Natural killer cell (primary cell): Measurements from ENCODE around the gene PAAF1. TPM values are rescaled to one million over a fixed set of nuclear protein-coding genes. Genes with fewer than 3 reads are reported as not detected.

Experiments used
- ATAC-seq, 3 donors: fragments of 150-1000 bp in 2 of 3; fragments of 200-7000 bp in 1 of 3; cut with Tn5 transposase; 1 replicate in 1 of 3; 2 replicates in 2 of 3; pipeline ENCODE4 v1.10.0; 2021; ENCODE audit warnings: mild to moderate bottlenecking in 2 of 3, moderate library complexity in 2 of 3
- DNase-seq, 2 donors: peaks; one replicate each; pipeline versions ENCODE4 v3.0.0 to v3.0.0-alpha.2; 2013 to 2021; ENCODE audit warnings: mixed read lengths in 1 of 2
- H3K27ac ChIP-seq: one replicate; pipeline ENCODE4 v1.5.1; 2013; ENCODE audit warnings: mild to moderate bottlenecking, low read length
- H3K27me3 ChIP-seq: one replicate; pipeline ENCODE4 v1.6.1; 2013; ENCODE audit warnings: low read length; ENCODE audit not compliant: control insufficient read depth, insufficient read depth
- H3K36me3 ChIP-seq: one replicate; pipeline ENCODE4 v1.6.1; 2013; ENCODE audit warnings: low read length; ENCODE audit not compliant: control insufficient read depth, insufficient read depth
- H3K4me1 ChIP-seq: one replicate; pipeline ENCODE4 v1.6.1; 2013; ENCODE audit warnings: low read length; ENCODE audit not compliant: control insufficient read depth, insufficient read depth
- H3K4me3 ChIP-seq: one replicate; pipeline ENCODE4 v1.5.1; 2013; ENCODE audit warnings: low read length
- H3K9me3 ChIP-seq: one replicate; pipeline ENCODE4 v1.6.1; 2013; ENCODE audit warnings: low read length; ENCODE audit not compliant: control insufficient read depth, insufficient read depth
- H3K27ac Mint-ChIP-seq, 2 donors: one replicate each; pipeline ENCODE4 v1.8.0; 2022; ENCODE audit warnings: mild to moderate bottlenecking in 2 of 2, mixed read lengths in 2 of 2, moderate library complexity in 1 of 2
- H3K27me3 Mint-ChIP-seq, 2 donors: one replicate each; pipeline ENCODE4 v1.8.0; 2022; ENCODE audit warnings: low read depth in 2 of 2, mixed read lengths in 2 of 2
- H3K36me3 Mint-ChIP-seq: one replicate; pipeline ENCODE4 v1.8.0; 2022; ENCODE audit warnings: mixed read lengths
- H3K4me1 Mint-ChIP-seq, 2 donors: one replicate each; pipeline ENCODE4 v1.8.0; 2022; ENCODE audit warnings: mixed read lengths in 2 of 2
- H3K4me3 Mint-ChIP-seq: one replicate; pipeline ENCODE4 v1.8.0; 2022; ENCODE audit warnings: mild to moderate bottlenecking, moderate library complexity, mixed read lengths
- H3K9me3 Mint-ChIP-seq, 2 donors: one replicate each; pipeline ENCODE4 v1.8.0; 2022; ENCODE audit warnings: mixed read lengths in 2 of 2
- WGBS: methylation state at CpG from one replicate; pipeline ENCODE4 v1.1.7; 2013; ENCODE audit warnings: missing lambda C conversion rate; ENCODE audit not compliant: insufficient coverage; 5-methylcytosine and 5-hydroxymethylcytosine counted together
- intact Hi-C: fragments of 100-400 bp; cut with micrococcal nuclease; formaldehyde crosslinking; loops from one replicate; pipeline ENCODE4 v1.14.2; 2022
- total RNA-seq, 4 donors: library from RNA; stranded (reverse); fragments of 120-200 nt in 1 of 4; gene quantifications; one replicate each; pipeline versions ENCODE4 v1.2.3 to v1.2.4, GENCODE V29; 2013 to 2022
- TF ChIP-seq, protein P1 (sequence below): fragments of 200-600 bp; IDR thresholded peaks from one replicate; pipeline ENCODE4 v1.8.0; 2022; ENCODE audit warnings: antibody characterized with exemption

The PAAF1 gene
- total RNA-seq, 3 donors from 2014 or later (not counting 1 experiment from before 2014, with no cell fraction given): 12.0 to 14.9 (median 13.7) TPM

GRCh38 chr11:73912026-73912425 is 35.2 kb downstream of the PAAF1 start:
- no peaks in the 10 kb centered on the region for H3K27me3 Mint-ChIP-seq
- no peak overlapping the region for H3K4me3 Mint-ChIP-seq
- DNase-seq (no peak), ATAC-seq (no peak)
- intact Hi-C loops: no loop called here
- H3K9me3 ChIP-seq: no peaks in the 10 kb centered on the region
- peaks cover 14% of the 10 kb centered on the region for H3K36me3 Mint-ChIP-seq
- 96% methylated on average over 2 of the region's 2 CpGs for WGBS
- no peak overlapping the region for H3K4me3 ChIP-seq
- no peaks in the 10 kb centered on the region for H3K27me3 ChIP-seq
- H3K27ac Mint-ChIP-seq: no peak overlapping the region
- no peaks in the 10 kb centered on the region for H3K4me1 ChIP-seq
- TF ChIP-seq, protein P1, sequence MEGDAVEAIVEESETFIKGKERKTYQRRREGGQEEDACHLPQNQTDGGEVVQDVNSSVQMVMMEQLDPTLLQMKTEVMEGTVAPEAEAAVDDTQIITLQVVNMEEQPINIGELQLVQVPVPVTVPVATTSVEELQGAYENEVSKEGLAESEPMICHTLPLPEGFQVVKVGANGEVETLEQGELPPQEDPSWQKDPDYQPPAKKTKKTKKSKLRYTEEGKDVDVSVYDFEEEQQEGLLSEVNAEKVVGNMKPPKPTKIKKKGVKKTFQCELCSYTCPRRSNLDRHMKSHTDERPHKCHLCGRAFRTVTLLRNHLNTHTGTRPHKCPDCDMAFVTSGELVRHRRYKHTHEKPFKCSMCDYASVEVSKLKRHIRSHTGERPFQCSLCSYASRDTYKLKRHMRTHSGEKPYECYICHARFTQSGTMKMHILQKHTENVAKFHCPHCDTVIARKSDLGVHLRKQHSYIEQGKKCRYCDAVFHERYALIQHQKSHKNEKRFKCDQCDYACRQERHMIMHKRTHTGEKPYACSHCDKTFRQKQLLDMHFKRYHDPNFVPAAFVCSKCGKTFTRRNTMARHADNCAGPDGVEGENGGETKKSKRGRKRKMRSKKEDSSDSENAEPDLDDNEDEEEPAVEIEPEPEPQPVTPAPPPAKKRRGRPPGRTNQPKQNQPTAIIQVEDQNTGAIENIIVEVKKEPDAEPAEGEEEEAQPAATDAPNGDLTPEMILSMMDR: no peak
- no peaks in the 10 kb centered on the region for H3K9me3 Mint-ChIP-seq
- H3K36me3 ChIP-seq: peaks cover 52% of the 10 kb centered on the region
- H3K27ac ChIP-seq: no peak overlapping the region
- no peaks in the 10 kb centered on the region for H3K4me1 Mint-ChIP-seq

DNA sequence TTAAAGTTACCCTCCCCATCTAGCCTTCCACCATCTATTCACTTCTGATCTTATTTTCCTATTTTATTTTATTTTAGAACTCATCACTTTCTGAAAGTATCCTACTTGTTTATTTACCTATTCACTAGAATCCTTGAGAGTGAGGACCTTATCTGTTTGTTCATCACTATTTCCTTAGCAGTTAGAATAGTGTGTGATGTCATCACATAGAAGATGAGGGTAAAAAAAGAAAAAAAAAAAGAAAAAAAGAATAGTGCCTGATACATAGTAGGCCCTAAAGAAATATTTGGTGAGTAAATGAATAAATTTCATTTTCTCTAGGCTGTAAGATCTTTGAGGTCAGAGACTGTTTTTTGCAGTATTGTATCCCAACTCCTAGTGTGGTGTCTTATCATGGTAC is 36.7 kb downstream of the PAAF1 start:
- H3K27me3 ChIP-seq: no peaks in the 10 kb centered on the region
- H3K27ac ChIP-seq: no peak overlapping the region
- no peaks in the 10 kb centered on the region for H3K9me3 ChIP-seq
- DNase-seq (no peak), ATAC-seq (no peak)
- intact Hi-C loops: no loop called here
- no peak overlapping the region for H3K27ac Mint-ChIP-seq
- H3K36me3 Mint-ChIP-seq: peaks cover 15% of the 10 kb centered on the region
- H3K36me3 ChIP-seq: peaks cover 52% of the 10 kb centered on the region
- no peaks in the 10 kb centered on the region for H3K4me1 ChIP-seq
- no peak overlapping the region for H3K4me3 ChIP-seq
- TF ChIP-seq, protein P1: no peak
- no peaks in the 10 kb centered on the region for H3K27me3 Mint-ChIP-seq
- no peak overlapping the region for H3K4me3 Mint-ChIP-seq
- H3K9me3 Mint-ChIP-seq: no peaks in the 10 kb centered on the region
- no peaks in the 10 kb centered on the region for H3K4me1 Mint-ChIP-seq

DNA sequence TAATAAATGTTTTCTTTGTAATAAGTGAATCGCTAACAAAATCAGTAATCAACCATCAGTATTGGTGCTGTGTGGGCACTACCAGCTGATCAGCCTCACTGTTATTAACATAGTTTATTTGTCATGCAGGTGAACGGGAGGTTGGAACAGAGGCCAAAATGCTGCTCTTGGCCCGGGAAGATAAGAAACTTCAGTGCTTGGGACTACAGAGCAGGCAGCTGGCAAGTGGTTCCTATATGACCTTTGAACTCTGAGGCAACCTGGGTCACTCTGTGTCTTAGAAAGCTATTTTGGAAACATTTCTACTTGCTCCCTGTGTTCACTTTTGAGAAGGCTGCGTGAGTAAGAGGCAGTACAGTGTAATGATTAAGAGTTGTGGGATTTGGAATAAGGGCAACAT is 37.5 kb downstream of the PAAF1 start:
- peaks cover 23% of the 10 kb centered on the region for H3K36me3 Mint-ChIP-seq

GRCh38 chr11:73916435-73916834 is 39.6 kb downstream of the PAAF1 start:
- no peak overlapping the region for H3K4me3 ChIP-seq
- no peak overlapping the region for H3K27ac ChIP-seq
- H3K9me3 ChIP-seq: no peaks in the 10 kb centered on the region
- peaks cover 27% of the 10 kb centered on the region for H3K36me3 Mint-ChIP-seq
- no peak overlapping the region for H3K4me3 Mint-ChIP-seq
- no peaks in the 10 kb centered on the region for H3K4me1 Mint-ChIP-seq
- WGBS: 93% methylated on average over 1 of the region's 1 CpG
- TF ChIP-seq, protein P1: no peak
- H3K27me3 ChIP-seq: no peaks in the 10 kb centered on the region
- ATAC-seq (no peak), DNase-seq (no peak)
- H3K27me3 Mint-ChIP-seq: no peaks in the 10 kb centered on the region
- intact Hi-C loops: no loop called here
- H3K27ac Mint-ChIP-seq: no peak overlapping the region
- peaks cover 56% of the 10 kb centered on the region for H3K36me3 ChIP-seq
- no peaks in the 10 kb centered on the region for H3K9me3 Mint-ChIP-seq
- no peaks in the 10 kb centered on the region for H3K4me1 ChIP-seq

More for the DNA sequence above, 37.5 kb downstream of the PAAF1 start:
- Histone ChIP-seq H3K27me3 (no peaks in the 10 kb centered on the region), H3K9me3 (no peaks in the 10 kb centered on the region), H3K4me3 (no peak overlapping the region), H3K36me3 (peaks cover 58% of the 10 kb centered on the region), H3K4me1 (no peaks in the 10 kb centered on the region), H3K27ac (no peak overlapping the region)
- DNase-seq (no peak), ATAC-seq (no peak)
- H3K9me3 Mint-ChIP-seq: no peaks in the 10 kb centered on the region
- H3K4me3 Mint-ChIP-seq: no peak overlapping the region
- TF ChIP-seq, protein P1: no peak
- H3K4me1 Mint-ChIP-seq: no peaks in the 10 kb centered on the region
- WGBS: 95% methylated on average over 4 of the region's 4 CpGs
- H3K27ac Mint-ChIP-seq: no peak overlapping the region
- intact Hi-C loops: no loop called here
- H3K27me3 Mint-ChIP-seq: no peaks in the 10 kb centered on the region
